Measurements from ENCODE around the gene FAM219B. TPM values are rescaled to one million over a fixed set of nuclear protein-coding genes. Genes with fewer than 3 reads are reported as not detected.
"Not testable (repeated sequence)": the region's sequence is repeated elsewhere in the genome, so short reads cannot be mapped to it uniquely, and the experiment has no call there.

The FAM219B gene
- total and polyA plus RNA-seq, 4 donors = 7.5 to 15.6 (median 12.2) TPM

GRCh38 chr15:74889390-74889882, 17.2 kb downstream of the FAM219B start:
- H3K27ac ChIP-seq (ENCODE audit: low read depth in 1 of 2, low read length in 2 of 2) = peak overlapping the region; percentile 22 to 77
- no peak for DNase-seq (ENCODE audit: low spot score)
- TF ChIP-seq NR2F2 (IDR thresholded peaks at IDR 0.05) (peak; percentile 40), SP1 (IDR thresholded peaks at IDR 0.05) (no peak)
- no peaks in the 10 kb centered on the region for H3K27me3 ChIP-seq (ENCODE audit: control insufficient read depth in 4 of 4, insufficient read depth in 4 of 4, low read length in 3 of 4)
- no peaks in the 10 kb centered on the region for H3K9me3 ChIP-seq (ENCODE audit: control insufficient read depth in 4 of 4, low read length in 3 of 4)
- H3K9ac ChIP-seq (ENCODE audit: low read depth in 1 of 2, low read length in 2 of 2) = peak overlapping the region in 1 of 2 donors; percentile 42
- peaks cover 7 to 30% (median 21%) of the 10 kb centered on the region in 4 donors for H3K4me1 ChIP-seq (ENCODE audit: control insufficient read depth in 4 of 4, insufficient read depth in 4 of 4, low read length in 3 of 4)
- WGBS = 58% methylated on average over 8 of the region's 8 CpGs
- H3K4me3 ChIP-seq (ENCODE audit: low read depth in 1 of 3, low read length in 3 of 3) = peak overlapping the region in 2 of 3 donors; percentile 66 to 78
- H3K36me3 ChIP-seq (ENCODE audit: control insufficient read depth in 4 of 4, insufficient read depth in 3 of 4, low read depth in 1 of 4, low read length in 3 of 4) = peaks cover 0 to 6% (median 4%) of the 10 kb centered on the region in 4 donors

- H3K9me3 ChIP-seq (ENCODE audit: control insufficient read depth in 4 of 4, low read length in 3 of 4) = no peaks in the 10 kb centered on the region
- H3K36me3 ChIP-seq (ENCODE audit: control insufficient read depth in 4 of 4, insufficient read depth in 3 of 4, low read depth in 1 of 4, low read length in 3 of 4) = peaks cover 0 to 6% (median 4%) of the 10 kb centered on the region in 4 donors
- no peak overlapping the region for H3K27ac ChIP-seq (ENCODE audit: low read depth in 1 of 2, low read length in 2 of 2)
- TF ChIP-seq HNF4A (conservative IDR thresholded peaks at IDR 0.05) (no peak), TAF1 (conservative IDR thresholded peaks at IDR 0.05) (no peak), FOXA1 (IDR thresholded peaks at IDR 0.05) (no peak), EGR1 (IDR thresholded peaks at IDR 0.05; ENCODE audit: low read depth in 2 of 2) (no peak), JUND (IDR thresholded peaks at IDR 0.05) (no peak), RXRA (IDR thresholded peaks at IDR 0.05) (no peak), FOXA2 (IDR thresholded peaks at IDR 0.05) (no peak), SP1 (IDR thresholded peaks at IDR 0.05) (no peak), RAD21 (IDR thresholded peaks at IDR 0.05) (no peak), YY1 (IDR thresholded peaks at IDR 0.05) (no peak), GABPA (IDR thresholded peaks at IDR 0.05 in 1 of 2, conservative IDR thresholded peaks at IDR 0.05 in 1 of 2) (no peak), ZBTB33 (IDR thresholded peaks at IDR 0.05) (no peak), HNF4G (IDR thresholded peaks at IDR 0.05) (no peak), MAX (IDR thresholded peaks at IDR 0.05) (no peak), NR2F2 (IDR thresholded peaks at IDR 0.05) (no peak), CTCF (IDR thresholded peaks at IDR 0.05; ENCODE audit: low read depth, low read length, missing input control) (no peak)
- TF ChIP-seq, protein P1, sequence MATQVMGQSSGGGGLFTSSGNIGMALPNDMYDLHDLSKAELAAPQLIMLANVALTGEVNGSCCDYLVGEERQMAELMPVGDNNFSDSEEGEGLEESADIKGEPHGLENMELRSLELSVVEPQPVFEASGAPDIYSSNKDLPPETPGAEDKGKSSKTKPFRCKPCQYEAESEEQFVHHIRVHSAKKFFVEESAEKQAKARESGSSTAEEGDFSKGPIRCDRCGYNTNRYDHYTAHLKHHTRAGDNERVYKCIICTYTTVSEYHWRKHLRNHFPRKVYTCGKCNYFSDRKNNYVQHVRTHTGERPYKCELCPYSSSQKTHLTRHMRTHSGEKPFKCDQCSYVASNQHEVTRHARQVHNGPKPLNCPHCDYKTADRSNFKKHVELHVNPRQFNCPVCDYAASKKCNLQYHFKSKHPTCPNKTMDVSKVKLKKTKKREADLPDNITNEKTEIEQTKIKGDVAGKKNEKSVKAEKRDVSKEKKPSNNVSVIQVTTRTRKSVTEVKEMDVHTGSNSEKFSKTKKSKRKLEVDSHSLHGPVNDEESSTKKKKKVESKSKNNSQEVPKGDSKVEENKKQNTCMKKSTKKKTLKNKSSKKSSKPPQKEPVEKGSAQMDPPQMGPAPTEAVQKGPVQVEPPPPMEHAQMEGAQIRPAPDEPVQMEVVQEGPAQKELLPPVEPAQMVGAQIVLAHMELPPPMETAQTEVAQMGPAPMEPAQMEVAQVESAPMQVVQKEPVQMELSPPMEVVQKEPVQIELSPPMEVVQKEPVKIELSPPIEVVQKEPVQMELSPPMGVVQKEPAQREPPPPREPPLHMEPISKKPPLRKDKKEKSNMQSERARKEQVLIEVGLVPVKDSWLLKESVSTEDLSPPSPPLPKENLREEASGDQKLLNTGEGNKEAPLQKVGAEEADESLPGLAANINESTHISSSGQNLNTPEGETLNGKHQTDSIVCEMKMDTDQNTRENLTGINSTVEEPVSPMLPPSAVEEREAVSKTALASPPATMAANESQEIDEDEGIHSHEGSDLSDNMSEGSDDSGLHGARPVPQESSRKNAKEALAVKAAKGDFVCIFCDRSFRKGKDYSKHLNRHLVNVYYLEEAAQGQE (IDR thresholded peaks at IDR 0.05) = no peak
- TF ChIP-seq, protein P2, sequence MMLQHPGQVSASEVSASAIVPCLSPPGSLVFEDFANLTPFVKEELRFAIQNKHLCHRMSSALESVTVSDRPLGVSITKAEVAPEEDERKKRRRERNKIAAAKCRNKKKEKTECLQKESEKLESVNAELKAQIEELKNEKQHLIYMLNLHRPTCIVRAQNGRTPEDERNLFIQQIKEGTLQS (IDR thresholded peaks at IDR 0.05) = no peak
- no peak overlapping the region for H3K9ac ChIP-seq (ENCODE audit: low read depth in 1 of 2, low read length in 2 of 2)
- H3K27me3 ChIP-seq (ENCODE audit: control insufficient read depth in 4 of 4, insufficient read depth in 4 of 4, low read length in 3 of 4) = no peaks in the 10 kb centered on the region
- H3K4me3 ChIP-seq (ENCODE audit: low read depth in 1 of 3, low read length in 3 of 3) = no peak overlapping the region
- 92% methylated on average over 4 of the region's 4 CpGs for WGBS
- peaks cover 7 to 30% (median 21%) of the 10 kb centered on the region in 4 donors for H3K4me1 ChIP-seq (ENCODE audit: control insufficient read depth in 4 of 4, insufficient read depth in 4 of 4, low read length in 3 of 4)
- DNase-seq (ENCODE audit: low spot score) = no peak
Observed at GRCh38 chr15:74888716-74889115, 17.9 kb downstream of the FAM219B start.

GRCh38 chr15:74887537-74888193, 19.0 kb downstream of the FAM219B start:
- not testable (repeated sequence) for DNase-seq (ENCODE audit: low spot score); H3K36me3 ChIP-seq (ENCODE audit: control insufficient read depth in 4 of 4, insufficient read depth in 3 of 4, low read depth in 1 of 4, low read length in 3 of 4); H3K27me3 ChIP-seq (ENCODE audit: control insufficient read depth in 4 of 4, insufficient read depth in 4 of 4, low read length in 3 of 4); H3K9me3 ChIP-seq (ENCODE audit: control insufficient read depth in 4 of 4, low read length in 3 of 4); H3K4me3 ChIP-seq (ENCODE audit: low read depth in 1 of 3, low read length in 3 of 3); H3K27ac ChIP-seq (ENCODE audit: low read depth in 1 of 2, low read length in 2 of 2); H3K9ac ChIP-seq (ENCODE audit: low read depth in 1 of 2, low read length in 2 of 2)
- H3K4me1 ChIP-seq (ENCODE audit: control insufficient read depth in 4 of 4, insufficient read depth in 4 of 4, low read length in 3 of 4) = peaks cover 7 to 28% (median 20%) of the 10 kb centered on the region in 4 donors
- WGBS = 75% methylated on average over 10 of the region's 10 CpGs

Measured in liver (tissue), 9 donors.